Measurements from ENCODE around the gene WDR37.
"Not testable (repeated sequence)": the region's sequence is repeated elsewhere in the genome, so short reads cannot be mapped to it uniquely, and the experiment has no call there.

Gene WDR37

DNA sequence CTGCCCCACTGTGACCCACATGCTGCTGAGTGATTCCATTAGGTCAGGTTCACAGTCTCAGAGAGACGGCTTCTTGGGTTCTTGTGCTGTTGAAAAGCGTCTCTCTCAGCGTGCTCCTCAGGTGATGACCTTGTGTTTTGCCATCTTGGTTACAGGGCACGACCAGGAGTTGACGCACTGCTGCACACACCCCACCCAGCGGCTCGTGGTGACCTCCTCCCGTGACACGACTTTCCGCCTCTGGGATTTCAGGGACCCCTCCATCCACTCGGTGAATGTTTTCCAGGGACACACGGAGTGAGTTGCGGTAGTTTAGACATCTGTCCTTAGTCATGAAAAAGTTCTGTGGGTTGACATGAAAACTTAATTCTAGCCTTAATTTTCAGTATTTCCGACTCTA, 48.8 kb downstream of the WDR37 start:
- no peak for DNase-seq (ENCODE audit: low spot score)

DNA sequence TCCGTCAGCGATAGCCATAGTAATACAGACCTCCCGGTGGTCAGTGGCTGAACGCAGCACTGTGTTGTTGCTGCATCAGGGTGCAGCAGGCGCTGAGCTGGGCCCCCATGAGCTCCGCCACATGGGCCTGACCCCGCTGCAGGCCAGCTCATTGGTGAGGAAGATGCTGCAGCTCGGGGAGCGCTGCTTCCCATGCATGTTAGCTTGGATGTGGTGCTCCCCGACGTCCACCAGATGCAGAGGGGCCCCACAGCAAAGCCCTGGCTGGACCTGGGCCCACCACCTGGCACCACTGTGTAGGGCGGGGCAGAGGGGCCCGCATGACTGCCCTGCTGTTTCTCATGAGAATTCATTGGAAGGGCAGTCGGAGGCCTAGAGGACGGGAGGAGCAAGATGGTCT, 50.8 kb downstream of the WDR37 start:
- no peak for DNase-seq (ENCODE audit: low spot score)

DNA sequence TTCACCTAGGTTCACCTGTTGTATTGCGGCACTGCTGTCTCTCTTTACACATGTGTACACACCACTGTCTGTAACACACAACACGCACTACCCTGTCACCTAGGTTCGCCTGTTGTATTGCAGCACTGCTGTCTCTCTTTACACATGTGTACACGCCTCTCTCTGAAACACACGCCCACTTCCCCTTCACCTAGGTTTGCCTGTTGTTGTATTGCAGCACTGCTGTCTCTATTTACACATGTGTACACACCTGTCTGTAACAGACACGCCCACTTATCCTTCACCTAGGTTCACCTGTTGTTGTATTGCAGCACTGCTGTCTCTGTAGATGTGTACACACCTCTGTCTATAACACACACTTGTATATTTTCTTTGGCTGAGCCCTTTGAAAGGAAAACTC, 51.5 kb downstream of the WDR37 start:
- DNase-seq (ENCODE audit: low spot score), result no peak

DNA sequence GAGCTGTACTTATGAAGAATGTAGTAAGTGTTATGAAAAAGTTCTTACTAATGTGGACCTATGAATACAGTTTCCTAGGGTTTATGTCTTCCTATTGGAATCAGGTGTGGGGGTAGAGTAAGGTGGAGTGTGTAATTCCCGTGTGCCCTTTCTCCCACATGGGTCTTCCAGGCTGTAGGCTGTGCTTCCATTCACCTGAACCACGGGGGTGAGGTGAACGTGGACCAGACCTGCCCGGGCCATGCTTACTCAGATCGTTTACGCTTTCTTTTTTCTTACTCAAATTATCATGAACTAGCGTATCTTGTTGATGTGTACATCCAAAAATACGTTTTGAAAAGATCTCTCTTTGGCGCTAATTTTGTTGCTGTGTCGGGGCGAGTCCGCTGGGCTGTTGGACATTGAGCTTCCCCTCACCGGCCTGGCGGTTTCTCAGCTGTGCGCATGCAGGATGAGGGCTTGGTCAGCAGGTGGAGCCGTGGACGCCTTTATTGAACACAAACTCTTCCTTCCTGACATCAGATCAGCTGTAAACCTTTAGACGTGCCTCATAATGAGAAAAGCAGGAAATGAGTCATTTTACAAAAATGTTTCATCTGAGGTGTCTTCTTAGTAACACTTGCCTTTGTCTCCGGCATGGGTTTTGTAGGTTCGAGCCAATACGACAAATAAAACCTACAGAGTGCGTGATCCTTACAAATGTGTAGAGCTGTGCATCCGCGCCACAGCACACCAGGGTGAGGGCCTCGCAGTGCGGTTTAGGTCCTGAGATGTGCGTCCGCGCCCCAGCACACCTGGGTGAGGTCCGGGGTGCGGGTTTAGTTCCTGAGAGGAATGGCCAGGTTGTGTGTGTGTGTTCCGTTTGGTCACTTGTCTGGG, 53.8 kb downstream of the WDR37 start:
- DNase-seq (ENCODE audit: low spot score), result peak; percentile 20

DNA sequence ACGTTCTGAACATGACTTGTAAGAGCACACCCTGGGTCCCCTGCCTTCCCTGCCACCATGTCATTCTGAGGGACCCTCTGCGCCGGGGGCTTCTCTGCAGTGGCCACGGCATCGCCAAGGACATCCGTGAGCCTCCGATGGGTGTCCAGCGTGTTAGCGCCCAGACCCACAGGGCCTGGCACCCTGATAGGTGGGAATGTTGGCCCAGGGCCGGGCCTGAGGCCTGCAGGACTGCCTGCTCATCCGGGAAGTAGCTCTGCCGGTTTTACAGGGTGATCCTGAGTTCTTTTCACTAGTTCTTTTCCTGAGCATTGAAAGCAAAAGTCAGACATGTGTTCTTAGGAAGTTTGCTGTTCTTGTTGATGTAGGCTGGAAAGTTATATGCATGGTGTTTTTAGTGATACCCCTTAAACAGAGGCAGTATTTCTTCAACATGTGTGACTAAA, 54.5 kb downstream of the WDR37 start:
- DNase-seq (ENCODE audit: low spot score), result no peak

DNA sequence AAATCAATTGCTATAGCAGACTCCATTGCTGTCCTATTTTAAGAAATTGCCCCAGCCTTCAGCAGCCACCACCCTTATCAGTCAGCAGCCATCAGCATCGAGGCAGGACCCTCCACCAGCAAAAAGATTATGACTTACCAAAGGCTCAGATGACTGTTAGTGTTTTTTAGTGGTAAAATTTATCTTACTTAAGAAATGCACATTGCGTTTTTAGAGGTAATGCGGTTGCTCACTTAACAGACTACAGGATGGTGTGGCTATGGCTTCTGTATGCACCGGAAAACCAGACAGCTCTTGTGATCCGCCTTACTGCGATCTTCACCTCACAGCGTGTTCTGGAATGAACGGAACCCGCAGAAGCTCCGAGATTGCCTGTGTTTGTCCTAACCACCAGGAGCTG, 58.1 kb downstream of the WDR37 start:
- DNase-seq (ENCODE audit: low spot score), result no peak

DNA sequence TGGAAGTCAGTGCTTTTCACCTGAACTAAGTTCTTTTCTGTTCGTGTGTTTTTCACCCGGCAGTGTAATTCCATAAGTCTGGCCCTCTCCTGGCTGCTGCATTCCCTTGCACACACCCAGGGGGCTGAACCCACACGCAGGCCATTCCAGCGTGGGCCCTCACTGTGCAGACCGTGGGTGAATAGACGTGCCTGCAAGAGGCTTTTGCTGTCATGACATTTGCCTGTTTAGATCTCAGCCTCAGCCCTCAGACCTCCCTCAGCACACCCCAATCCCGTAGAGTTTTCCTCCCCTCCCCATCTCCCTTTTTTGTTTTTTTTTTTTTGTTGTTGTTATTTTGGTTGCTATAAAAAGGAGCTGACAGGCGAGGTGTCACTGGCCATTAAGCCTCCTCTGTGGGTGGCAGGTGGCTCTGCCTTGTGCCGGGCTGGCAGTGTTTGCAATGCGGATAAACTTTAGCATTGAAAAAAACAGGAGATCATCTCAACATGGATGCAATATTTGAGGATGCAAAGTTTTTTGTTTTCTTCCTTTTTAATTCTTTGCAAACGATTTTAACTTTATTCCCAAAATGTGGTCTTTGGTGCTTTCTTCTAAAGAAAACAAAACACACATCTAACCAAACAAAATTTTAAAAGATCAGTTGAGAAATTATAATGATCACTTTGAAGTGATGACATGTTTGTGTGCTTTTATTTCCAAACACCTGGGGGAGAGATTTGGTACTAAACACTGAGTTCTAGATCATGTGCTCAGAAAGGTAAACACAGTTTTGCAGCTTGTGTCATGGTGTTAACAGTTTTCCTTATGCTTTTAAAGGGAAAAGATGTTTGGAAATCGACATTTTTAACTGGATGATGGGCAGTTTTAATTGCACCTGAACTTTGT, 58.8 kb downstream of the WDR37 start:
- DNase-seq (ENCODE audit: low spot score), result no peak

DNA sequence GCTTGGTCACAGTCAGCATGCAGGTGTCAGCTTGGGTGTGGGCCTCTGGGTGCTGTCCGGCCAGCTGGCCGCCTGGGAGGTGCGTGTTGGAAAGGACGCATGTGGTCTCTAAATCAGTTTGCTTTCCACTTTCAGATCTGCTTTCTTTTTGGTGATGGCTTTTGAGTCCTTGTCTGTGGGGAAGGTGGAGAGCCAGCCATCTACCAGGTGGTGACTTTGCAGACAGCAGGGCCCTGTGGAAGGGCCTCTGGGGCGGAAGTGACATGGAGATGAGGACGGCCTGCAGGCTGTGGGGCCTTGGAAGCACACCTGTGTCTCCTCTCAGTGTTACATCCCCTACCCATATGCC, 59.4 kb downstream of the WDR37 start:
- DNase-seq (ENCODE audit: low spot score), result no peak

DNA sequence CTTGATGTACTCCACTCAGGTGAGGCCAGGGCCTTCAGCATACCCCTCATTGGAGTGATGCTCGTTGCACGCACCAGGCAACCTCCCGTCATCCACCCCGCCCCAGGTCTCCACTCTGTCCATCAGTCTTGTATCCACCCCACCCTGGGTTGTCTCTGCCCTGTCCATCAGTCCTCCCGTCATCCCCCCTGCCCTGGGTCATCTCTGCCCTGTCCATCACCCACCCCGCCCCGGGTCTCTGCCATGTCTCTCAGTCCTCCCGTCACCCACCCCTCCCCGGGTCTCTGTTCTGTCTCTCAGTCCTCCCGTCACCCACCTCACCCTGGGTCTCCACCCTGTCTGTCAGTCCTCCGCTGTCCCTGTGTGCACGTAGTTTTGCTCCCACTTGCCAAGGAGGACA, 59.9 kb downstream of the WDR37 start:
- DNase-seq (ENCODE audit: low spot score), result no peak

DNA sequence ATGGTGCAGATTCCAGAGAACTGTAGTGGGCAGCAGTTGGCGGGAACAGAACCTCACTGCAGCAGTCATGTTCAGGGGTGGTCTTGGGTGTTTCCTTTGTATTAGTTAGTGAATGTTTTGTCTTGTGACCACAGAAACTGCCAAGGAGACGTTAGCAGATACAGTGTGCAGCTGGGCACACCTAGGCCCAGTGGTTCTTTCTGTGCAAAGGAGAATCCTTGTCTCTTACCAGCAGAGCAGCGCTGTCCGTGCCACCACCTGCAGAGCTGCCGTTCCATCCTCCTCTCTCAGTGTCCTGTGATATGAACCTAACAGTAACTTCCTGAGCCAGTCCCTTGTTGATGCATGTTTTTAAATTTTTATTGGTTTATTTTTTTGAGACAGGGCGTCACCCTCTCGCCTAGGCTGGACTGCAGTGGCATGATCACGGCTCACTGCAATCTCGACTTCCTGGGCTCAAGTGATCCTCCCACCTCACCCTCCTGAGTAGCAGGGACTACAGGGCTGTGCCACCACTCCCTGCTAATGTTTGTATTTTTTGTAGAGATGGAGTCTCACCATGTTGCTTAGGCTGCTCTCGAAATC, 60.6 kb downstream of the WDR37 start:
- no peak for DNase-seq (ENCODE audit: low spot score)

DNA sequence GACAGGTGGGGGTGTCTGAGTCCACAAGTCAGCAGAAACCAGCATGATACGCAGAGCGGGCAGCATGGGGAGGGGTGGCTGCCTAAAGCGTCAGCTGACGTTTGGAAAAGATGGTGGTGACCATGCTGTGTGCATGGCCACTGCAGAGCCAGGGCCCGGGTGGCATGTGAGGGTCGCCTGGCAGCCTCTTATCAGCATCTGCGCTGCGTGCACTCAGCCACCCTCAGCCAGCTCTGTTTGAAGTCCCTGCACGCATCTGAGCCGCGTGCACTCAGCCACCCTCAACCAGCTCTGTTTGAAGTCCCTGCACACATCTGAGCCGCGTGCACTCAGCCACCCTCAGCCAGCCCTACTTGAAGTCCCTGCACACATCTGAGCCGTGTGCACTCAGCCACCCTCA, 61.5 kb downstream of the WDR37 start:
- no peak for DNase-seq (ENCODE audit: low spot score)

DNA sequence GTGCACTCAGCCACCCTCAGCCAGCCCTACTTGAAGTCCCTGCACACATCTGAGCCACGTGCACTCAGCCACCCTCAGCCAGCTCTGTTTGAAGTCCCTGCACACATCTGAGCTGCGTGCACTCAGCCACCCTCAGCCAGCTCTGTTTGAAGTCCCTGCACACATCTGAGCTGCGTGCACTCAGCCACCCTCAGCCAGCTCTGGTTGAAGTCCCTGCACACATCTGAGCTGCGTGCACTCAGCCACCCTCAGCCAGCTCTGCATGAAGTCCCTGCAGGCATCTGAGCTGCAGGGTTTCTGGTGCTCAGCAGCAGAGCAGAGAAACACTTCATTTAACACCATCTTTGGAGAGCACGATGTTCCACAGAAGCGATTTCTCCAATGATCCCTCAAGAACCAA, 62.1 kb downstream of the WDR37 start:
- not testable (repeated sequence) for DNase-seq (ENCODE audit: low spot score)

DNA sequence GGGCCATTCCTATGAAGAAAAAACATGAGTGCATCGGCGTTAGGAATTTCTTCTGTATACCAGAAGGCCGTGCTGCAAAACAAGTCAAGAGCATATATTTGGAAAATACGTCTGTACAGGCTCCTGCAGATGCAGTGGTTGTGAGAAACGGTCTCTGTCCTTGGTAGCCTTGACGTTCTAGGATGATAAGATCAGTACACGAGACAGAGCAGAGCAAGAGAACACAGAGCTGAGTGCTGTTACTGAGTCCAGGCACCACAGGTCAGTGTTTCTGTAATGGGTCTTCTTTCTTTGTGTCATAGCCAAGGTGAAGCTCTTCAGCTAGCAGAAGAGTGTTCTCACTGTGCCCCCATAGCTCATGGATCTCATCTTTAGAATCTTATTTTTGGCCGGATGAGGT, 62.8 kb downstream of the WDR37 start:
- no peak for DNase-seq (ENCODE audit: low spot score)

DNA sequence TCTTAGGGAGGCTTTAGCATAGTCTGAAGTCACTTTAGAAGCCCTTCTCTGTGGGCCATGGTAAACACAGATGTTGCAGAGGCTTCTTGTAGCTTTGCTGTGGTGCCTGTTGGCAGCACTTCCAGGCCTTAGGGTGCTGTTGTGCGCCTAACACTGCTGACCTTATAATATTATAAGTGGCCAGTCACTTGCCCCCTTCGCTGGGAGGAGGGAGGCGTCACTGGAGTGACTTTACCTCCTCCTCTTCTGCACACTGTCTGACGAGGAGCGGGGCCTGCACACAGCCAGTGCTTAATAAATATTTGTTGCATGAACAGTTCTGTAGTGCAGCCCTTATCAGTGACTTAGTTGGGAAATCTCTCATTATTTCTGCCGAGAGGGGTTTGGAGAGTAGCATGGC, 63.3 kb downstream of the WDR37 start:
- DNase-seq (ENCODE audit: low spot score), result no peak

DNA sequence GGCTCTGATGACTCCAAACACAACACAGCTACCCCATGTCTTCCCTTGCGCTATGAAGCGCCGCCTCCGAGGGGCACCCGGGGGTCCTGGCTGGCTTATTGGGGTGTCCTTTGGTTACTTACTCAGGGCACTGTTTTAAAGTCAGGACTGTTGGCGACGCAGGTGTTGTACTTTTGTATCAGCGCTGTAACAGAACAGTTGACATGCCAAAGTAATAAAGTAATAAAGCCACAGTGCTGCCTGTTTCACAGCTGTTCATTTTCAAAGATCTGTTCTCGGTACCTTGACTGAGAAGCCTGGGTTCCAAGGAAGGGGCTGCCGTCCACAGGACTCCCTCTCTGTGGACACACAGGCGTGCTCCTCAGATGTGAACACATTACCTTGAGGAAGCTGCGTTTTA, 64.1 kb downstream of the WDR37 start:
- no peak for DNase-seq (ENCODE audit: low spot score)

DNA sequence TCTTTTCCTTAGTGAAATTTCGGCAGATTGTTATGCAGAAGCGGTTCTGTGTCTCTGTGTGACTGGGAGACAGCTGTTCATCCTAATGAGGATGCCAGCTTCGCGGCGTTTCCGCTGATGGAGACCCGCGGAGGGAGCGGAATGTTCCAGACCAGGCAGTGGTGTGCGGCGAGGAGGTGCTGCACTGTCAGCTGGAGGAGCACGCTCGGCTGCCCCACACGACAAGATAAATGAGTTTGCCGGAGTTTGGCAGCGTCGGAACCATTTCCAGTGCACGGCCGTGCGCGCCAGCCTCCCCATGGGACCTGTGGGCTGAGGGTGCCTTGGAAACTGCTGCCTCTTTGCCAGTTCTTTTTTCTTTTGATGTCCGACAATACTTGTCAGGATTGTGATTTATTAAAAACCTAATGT, 64.6 kb downstream of the WDR37 start:
- DNase-seq (ENCODE audit: low spot score), result no peak

DNA sequence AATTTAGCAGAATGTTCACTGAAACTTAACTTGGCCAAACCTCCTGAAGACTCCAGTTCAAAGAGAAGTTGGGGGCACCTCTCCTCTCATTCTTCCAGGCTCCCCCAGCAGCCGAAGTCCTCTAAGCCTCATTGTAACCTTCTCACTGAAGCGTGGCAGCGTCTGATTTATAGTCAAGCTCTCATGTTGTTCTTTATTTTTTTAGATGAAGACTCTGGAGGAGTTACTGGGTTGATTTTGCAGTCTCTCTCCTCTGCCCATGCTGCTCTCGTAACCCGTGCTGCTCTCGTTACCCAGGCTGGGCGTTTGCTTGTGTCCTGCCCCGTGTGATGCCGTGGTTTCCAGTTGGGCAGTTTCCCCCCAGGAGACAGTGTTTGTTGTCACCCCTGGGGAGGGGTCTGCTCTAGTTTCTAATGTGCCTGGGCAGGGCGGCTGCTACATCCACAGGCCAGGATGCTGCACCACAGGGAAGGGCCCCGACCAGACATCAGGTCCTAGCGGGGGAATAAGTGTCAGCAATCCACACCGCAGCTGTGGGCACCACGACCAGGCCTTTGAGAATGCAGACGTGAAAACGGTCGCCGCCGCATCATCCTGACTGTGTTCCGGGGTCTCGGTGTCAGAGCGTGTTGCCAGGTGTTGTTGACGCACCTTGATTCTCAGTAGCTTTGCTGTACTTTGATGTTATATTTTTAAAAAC, 65.2 kb downstream of the WDR37 start:
- DNase-seq (ENCODE audit: low spot score), result no peak

DNA sequence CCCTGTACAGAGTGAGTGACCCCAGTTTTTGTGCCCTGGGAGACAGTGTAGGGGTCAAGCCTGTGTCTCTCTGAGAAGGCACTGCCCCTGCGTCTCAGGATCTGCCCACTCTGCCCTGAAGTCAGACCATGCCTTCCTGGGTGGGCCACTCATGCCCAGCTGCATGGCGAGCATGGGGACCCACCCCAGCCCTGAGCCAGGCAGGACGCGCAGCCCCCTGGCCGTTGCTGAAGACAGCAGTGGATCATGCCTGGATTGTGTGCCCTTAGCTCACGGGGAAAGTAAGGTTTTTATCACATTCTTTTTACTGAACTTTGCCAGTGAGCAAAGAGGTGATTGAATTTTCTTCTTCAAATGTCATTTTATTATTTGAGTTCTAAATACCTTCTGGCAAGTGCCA, 66.2 kb downstream of the WDR37 start:
- no peak for DNase-seq (ENCODE audit: low spot score)

DNA sequence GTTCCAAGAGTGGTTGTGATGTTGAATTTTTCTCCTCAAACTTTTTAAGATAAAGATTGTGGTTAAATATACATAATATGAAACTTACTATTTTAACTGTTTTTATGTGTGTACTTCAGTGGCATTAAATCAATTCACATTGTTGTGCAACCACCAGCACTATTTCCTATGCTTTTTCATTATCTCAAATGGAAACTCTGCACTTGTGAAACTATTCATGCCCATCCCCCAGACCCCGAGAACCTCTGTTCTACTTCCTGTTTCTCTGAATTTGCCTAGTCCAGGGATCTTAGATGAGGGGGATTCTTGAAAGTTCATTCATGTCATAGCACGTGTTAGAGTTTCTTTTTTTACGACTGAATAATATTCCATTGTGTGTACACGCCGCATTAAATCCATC, 67.0 kb downstream of the WDR37 start:
- DNase-seq (ENCODE audit: low spot score), result no peak

DNA sequence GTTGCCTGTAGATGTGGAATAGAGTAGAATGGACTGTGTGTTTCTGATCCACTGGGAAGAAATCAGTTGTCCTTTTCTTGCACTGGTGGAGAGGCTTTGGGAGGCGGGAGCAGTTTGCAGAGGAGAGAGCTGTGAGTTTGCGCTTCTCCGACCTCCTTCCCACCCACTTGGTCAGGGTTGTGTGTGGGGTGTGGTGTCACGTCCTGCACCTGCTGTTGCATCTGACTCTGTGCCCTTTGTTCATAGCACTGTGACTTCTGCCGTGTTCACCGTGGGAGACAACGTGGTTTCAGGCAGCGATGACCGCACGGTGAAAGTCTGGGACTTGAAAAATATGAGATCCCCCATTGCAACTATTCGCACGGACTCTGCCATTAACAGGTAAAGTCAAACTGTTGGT, 67.8 kb downstream of the WDR37 start:
- DNase-seq (ENCODE audit: low spot score), result no peak

DNA sequence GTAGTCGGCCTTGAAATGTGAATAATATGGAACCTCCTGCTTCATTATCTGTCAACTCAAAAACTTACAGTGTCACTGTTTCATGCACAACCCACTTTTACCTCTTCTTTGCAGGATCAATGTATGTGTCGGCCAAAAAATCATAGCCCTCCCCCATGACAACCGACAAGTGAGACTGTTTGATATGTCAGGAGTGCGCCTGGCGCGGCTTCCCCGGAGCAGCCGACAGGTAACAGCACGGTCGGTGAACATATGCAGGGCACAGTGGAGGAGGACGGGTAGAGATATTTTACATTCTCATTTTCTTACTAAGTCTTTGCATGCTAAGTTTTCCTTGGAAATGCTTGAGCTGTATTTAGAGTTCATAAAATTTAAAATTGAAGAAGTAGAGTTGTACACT, 68.6 kb downstream of the WDR37 start:
- no peak for DNase-seq (ENCODE audit: low spot score)

DNA sequence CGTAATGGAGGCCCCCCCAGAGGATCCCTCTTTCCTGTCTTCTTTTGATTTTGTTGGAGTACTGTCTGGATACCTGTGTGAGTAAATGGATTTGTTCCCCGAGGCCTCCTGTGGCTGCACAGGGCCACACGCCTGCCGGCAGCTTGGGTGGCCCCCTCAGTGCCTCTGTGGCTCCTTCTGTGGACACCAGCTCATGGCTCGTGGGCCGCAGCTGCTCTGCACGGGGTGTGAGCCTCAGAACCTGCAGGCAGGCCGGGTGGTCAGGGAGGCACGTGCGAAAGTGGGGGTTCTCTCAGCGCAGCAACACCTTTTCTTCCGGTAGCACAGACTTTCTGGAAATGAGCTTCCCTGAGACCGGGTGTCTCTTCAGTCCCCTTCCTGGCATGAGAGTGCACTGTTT, 70.3 kb downstream of the WDR37 start:
- no peak for DNase-seq (ENCODE audit: low spot score)
